GM19025 (cell line): ENCODE measurements around the gene SPINK8.
"Not testable (repeated sequence)": the region's sequence is repeated elsewhere in the genome, so short reads cannot be mapped to it uniquely, and the experiment has no call there.

Experiments used
- ATAC-seq: cut with Tn5 transposase; IDR thresholded peaks from one replicate; pipeline ENCODE4 v1.9.1; 2021; ENCODE audit warnings: mild to moderate bottlenecking, low read depth, moderate library complexity; ENCODE audit not compliant: unreplicated experiment

SPINK8 gene

GRCh38 chr3:48285132-48285531 lies 48.3 kb downstream of the SPINK8 start:
- no peak for ATAC-seq

GRCh38 chr3:48280881-48281280 lies 52.6 kb downstream of the SPINK8 start:
- no peak for ATAC-seq

- no peak for ATAC-seq
Measured at GRCh38 chr3:48278884-48279559, 54.4 kb downstream of the SPINK8 start.

DNA sequence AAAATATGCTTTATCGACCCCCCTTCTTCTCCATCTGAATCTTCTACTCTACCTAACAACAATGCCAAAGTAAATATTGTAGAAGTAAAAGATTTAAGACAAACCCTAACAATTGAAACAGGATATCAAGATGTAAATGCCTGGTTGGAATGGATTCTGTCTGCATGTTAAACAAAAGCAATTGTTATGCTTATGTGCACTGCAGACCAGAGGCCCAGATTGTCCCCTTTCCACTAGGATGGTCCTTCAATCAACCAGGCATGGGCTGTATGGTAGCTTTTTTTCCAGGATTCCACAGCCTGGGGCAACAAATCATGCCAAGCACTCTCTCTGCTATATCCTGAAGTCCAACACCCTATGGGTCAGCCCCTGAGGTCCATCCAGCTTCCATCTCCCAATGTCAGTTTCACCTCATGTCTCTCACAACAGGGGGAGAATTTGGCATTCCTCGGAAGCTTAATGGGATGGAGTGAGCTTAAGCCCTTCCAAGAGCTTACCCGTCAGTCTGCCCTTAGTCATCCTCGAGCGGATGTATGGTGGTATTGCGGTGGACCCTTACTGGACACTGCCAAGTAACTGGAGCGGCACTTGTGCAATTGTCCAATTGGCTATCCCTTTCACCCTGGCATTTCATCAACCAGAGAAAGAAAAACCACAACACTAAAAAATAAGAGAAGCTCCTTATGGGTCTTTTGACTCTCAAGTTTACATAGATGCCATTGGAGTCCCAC lies 56.4 kb downstream of the SPINK8 start:
- no peak for ATAC-seq

GRCh38 chr3:48275287-48276027 lies 58.0 kb downstream of the SPINK8 start:
- ATAC-seq: no peak

DNA sequence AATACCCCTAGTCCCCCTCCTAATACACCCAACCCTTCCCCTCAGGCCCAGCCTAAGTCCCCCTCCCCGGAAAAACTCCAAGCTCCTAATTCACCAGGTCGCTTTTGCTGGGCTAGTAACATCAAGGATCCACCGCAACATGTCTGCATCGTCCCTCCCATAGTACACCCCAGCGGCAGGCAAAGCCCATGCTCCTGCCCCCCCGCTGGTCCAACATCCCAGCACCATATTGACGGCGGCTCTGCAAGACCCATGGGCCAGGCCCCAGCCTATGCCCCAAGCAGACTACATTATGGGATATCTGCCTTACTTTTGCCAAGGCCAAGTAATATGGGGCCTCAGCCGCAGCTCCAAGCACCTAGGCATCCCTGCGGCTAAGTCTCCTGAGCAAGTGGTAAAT lies 59.0 kb downstream of the SPINK8 start:
- no peak for ATAC-seq

GRCh38 chr3:48273594-48274211 lies 59.8 kb downstream of the SPINK8 start:
- ATAC-seq: no peak

DNA sequence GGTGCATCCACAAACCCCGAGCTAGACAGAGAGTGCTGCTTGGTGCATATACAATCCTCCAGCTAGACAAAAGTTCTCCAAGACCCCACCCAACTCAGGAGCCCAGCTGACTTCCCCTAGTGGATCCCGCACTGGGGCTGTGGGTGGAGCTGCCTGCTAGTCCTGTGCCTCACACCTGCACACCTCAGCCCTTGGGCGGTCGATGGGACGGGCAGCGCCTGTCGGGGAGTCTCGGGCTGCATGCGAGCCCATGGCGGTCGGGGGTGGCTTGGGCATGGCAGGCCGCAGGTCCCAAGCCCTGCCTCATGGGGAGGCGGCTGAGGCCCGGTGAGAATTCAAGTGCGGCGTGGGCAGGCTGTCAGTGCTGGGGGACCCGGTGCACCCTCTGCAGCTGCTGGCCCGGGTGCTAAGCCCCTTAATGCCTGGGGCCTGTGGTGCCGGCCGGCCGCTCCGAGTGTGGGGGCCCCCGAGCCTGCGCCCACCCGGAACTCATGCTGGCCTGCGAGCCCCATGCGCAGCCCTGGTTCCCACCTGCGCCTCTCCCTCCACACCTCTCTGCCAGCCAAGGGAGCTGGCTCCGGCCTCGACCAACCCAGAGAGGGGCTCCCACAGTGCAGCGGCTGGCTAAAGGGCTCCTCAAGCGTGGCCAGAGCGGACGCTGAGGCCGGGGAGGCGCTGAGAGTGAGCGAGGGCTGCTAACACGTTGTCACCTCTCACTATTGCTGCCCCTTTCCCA lies 61.5 kb downstream of the SPINK8 start:
- ATAC-seq: no peak

DNA sequence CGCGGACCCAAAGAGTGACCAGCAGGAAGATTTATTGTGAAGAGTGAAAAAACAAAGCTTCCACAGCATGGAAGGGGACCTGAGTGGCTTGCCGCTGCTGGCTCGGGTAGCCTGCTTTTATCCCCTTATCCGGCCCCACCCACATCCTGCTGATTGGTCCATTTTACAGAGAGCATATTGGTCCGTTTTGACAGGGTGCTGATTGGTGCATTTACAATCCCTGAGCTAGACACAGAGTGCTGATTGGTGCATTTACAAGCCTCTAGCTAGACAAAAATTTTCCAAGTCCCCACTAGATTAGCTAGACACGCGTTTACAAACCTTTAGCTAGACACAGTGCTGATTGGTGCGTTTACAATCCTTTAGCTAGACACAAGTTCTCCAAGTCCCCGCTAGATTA lies 62.2 kb downstream of the SPINK8 start:
- not testable (repeated sequence) for ATAC-seq

DNA sequence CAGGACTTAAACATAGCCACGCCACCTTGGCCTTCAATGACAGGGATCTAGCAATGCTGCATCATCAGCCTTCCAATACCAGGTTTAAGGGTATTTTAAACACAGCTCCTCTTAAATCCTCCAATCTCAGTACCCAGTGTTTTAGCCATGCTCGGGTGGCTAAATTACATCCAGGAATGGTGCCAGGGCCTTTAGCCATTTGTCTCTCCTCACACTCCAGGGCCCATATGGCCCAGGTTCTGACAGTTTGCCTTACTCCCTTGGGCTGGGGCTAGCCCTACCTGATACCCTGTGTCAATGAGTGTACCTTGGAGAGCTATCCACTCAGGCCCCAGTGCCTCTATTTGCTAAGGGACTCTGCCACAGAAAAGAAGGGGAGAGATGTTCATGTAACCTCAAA lies 63.2 kb downstream of the SPINK8 start:
- ATAC-seq: no peak

- no peak for ATAC-seq
Measured at GRCh38 chr3:48269592-48269991, 63.9 kb downstream of the SPINK8 start.

DNA sequence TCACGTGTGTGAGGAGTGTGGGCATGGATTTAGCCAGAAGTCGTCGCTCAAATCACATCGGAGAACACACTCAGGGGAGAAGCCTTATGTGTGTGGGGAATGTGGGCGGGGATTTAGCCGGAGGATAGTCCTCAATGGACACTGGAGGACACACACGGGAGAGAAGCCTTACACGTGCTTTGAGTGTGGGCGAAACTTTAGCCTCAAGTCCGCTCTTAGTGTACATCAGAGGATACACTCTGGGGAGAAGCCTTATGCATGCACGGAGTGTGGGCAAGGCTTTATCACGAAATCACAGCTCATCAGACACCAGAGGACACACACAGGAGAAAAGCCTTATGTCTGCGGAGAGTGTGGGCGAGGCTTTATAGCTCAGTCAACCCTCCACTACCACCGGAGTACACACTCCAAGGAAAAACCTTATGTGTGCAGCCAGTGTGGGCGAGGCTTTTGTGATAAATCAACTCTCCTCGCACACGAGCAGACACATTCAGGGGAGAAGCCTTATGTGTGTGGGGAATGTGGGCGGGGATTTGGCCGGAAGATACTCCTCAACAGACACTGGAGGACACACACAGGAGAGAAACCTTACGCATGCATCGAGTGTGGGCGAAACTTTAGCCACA lies 64.4 kb downstream of the SPINK8 start:
- ATAC-seq: no peak

DNA sequence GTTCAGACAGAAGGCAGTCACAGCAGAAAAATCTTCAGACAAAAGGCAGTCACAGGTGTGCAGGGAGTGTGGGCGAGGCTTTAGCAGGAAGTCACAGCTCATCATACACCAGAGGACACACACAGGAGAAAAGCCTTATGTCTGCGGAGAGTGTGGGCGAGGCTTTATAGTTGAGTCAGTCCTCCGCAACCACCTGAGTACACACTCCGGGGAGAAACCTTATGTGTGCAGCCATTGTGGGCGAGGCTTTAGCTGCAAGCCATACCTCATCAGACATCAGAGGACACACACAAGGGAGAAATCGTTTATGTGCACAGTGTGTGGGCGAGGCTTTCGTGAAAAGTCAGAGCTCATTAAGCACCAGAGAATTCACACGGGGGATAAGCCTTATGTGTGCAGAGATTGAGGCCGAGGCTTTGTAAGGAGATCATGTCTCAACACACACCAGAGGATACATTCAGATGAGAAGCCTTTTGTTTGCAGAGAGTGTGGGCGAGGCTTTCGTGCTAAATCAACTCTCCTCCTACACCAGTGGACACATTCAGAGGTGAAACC lies 65.0 kb downstream of the SPINK8 start:
- ATAC-seq: no peak

DNA sequence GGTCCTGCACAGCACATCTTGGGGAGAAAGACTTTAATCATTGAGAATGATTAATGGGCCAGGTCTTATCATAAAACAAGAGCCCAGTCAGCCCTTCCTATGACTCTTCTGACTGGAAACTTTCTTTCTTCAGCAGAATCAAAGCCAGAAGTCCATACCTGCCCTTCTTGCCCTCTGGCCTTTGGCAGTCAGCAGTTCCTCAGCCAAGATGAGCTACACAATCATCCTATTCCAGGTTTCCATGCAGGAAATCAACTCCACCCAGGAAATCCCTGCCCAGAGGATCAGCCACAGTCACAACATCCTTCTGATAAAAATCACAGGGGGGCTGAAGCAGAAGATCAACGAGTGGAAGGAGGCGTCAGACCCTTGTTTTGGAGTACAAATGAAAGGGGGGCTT lies 65.7 kb downstream of the SPINK8 start:
- no peak for ATAC-seq

DNA sequence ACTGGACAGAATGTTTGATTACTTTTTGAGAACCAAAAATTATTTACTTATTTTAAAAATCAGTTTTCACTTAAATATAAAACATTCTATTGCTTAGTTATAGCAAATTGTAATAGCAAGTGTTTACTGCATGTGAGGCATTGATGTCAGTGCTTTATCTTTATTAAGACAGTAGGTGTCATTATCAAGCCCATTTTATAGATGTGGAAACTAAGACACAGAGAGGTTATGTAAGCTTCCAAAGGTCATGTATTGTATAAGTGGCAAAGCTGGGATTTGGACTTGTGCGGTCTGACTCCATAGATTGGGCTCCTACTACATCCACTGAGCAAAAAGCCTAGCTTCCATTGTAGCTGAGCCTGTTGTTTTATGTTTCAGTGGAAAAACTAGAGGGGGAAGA lies 74.9 kb downstream of the SPINK8 start:
- no peak for ATAC-seq
